Hepatocyte (in vitro differentiated cells): Measurements from ENCODE around the gene GRID2. TPM values are rescaled to one million over a fixed set of nuclear protein-coding genes. Genes with fewer than 3 reads are reported as not detected.

Source experiments
- DNase-seq: peaks from one replicate; pipeline ENCODE4 v3.0.0-alpha.2; 2016; ENCODE audit warnings: low spot score
- H2AFZ ChIP-seq: fragments of 200-600 bp; sonication (generic); 2 replicates; pipeline ENCODE4 v1.6.0; 2016; ENCODE audit warnings: antibody characterized with exemption, mild to moderate bottlenecking
- H3K27ac ChIP-seq: fragments of 200-600 bp; sonication (generic); 2 replicates; pipeline ENCODE4 v1.5.1; 2016; ENCODE audit warnings: mild to moderate bottlenecking
- H3K27me3 ChIP-seq: fragments of 200-600 bp; sonication (generic); 2 replicates; pipeline ENCODE4 v1.6.1; 2016
- H3K36me3 ChIP-seq: fragments of 200-600 bp; sonication (generic); replicated peaks from 2 replicates; pipeline ENCODE4 v1.5.1; 2016; ENCODE audit warnings: low read depth; ENCODE audit not compliant: insufficient read depth
- H3K4me1 ChIP-seq: fragments of 200-600 bp; sonication (generic); 2 replicates; pipeline ENCODE4 v1.5.1; 2016; ENCODE audit warnings: mild to moderate bottlenecking, moderate library complexity; ENCODE audit not compliant: insufficient read depth
- H3K4me2 ChIP-seq: fragments of 200-600 bp; sonication (generic); 2 replicates; pipeline ENCODE4 v1.6.0; 2016
- H3K4me3 ChIP-seq: fragments of 200-600 bp; sonication (generic); 2 replicates; pipeline ENCODE4 v1.5.1; 2016; ENCODE audit warnings: mild to moderate bottlenecking
- H3K79me2 ChIP-seq: fragments of 200-600 bp; sonication (generic); 2 replicates; pipeline ENCODE4 v1.6.0; 2017; ENCODE audit warnings: mild to moderate bottlenecking
- H3K9me2 ChIP-seq: fragments of 200-600 bp; sonication (generic); replicated peaks from 2 replicates; pipeline ENCODE4 v1.6.0; 2017; ENCODE audit warnings: mild to moderate bottlenecking; ENCODE audit not compliant: insufficient read depth
- H3K9me3 ChIP-seq: fragments of 200-600 bp; sonication (generic); 2 replicates; pipeline ENCODE4 v1.5.1; 2016; ENCODE audit warnings: low read depth, mild to moderate bottlenecking
- H4K20me1 ChIP-seq: fragments of 200-600 bp; sonication (generic); 2 replicates; pipeline ENCODE4 v1.6.0; 2016; ENCODE audit warnings: mild to moderate bottlenecking; ENCODE audit not compliant: insufficient read depth, poor library complexity, severe bottlenecking
- EZH2 ChIP-seq: fragments of 200-600 bp; sonication (generic); IDR thresholded peaks from 2 replicates; pipeline ENCODE4 v1.6.1; 2016; ENCODE audit warnings: antibody characterized with exemption, mild to moderate bottlenecking, borderline replicate concordance
- EZH2phosphoT487 ChIP-seq: fragments of 200-600 bp; sonication (generic); IDR thresholded peaks from one replicate; pipeline ENCODE4 v1.6.1; 2018; ENCODE audit warnings: antibody characterized with exemption, mild to moderate bottlenecking, low read depth, moderate library complexity; ENCODE audit not compliant: unreplicated experiment, severe bottlenecking
- WGBS: methylation state at CpG from one replicate; pipeline ENCODE4 v1.1.6; 2016; ENCODE audit warnings: low lambda C conversion rate; ENCODE audit errors: missing lambda C conversion rate; 5-methylcytosine and 5-hydroxymethylcytosine counted together
- polyA plus RNA-seq: library from polyadenylated mRNA; unstranded; fragments of >200 nt; fragmentation: Nextera tagmentation; extraction: Ambion mirVana; gene quantifications from 2 replicates; pipeline ENCODE4 v1.2.1, GENCODE V29; 2016
- total RNA-seq: library from RNA; depleted of rRNA; stranded (reverse); fragments of >200 nt; gene quantifications from 2 replicates; pipeline ENCODE4 v1.2.3, GENCODE V29; 2014
- TF ChIP-seq, protein P1 (sequence below): fragments of 200-600 bp; sonication (generic); IDR thresholded peaks from 2 replicates; pipeline ENCODE4 v1.5.1; 2016; ENCODE audit warnings: antibody characterized with exemption, mild to moderate bottlenecking; ENCODE audit not compliant: poor library complexity

GRID2 gene
- total and polyA plus RNA-seq, 2 experiments from 2014 or later: 0.53 to 3.5 TPM

DNA sequence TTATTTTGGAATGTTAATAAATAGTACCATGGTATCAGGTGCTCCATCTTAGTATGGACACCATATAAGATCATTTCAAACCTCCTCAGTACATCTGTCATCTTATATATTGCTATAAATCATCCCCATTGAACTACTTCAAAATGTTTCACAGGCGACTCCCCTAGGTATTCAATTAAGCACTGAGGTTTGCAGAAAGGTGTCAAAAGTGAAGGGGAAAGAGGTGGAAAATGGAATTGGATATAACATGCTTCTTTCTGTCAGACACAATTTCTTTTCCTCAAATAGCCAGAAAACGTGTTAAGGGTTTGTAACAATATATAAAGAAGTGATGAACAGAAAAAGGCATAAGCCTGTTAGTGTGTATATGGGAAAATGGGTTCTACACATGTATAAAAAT, 325.5 kb downstream of the GRID2 start:
- Histone ChIP-seq H3K27me3 (no peaks in the 10 kb centered on the region), H2AFZ (no peak overlapping the region), H3K36me3 (no peaks in the 10 kb centered on the region), H4K20me1 (no peaks in the 10 kb centered on the region), H3K4me3 (no peak overlapping the region), H3K4me2 (no peak overlapping the region), H3K27ac (no peak overlapping the region), H3K9me3 (no peaks in the 10 kb centered on the region), H3K9me2 (no peaks in the 10 kb centered on the region), H3K4me1 (no peaks in the 10 kb centered on the region), H3K79me2 (no peaks in the 10 kb centered on the region)
- DNase-seq: no peak
- TF ChIP-seq EZH2: no peak
- no peak for TF ChIP-seq EZH2phosphoT487
- WGBS: 84% methylated on average over 2 of the region's 2 CpGs

- Histone ChIP-seq H2AFZ (no peak overlapping the region), H3K9me2 (no peaks in the 10 kb centered on the region), H4K20me1 (no peaks in the 10 kb centered on the region), H3K4me3 (no peak overlapping the region), H3K4me2 (no peak overlapping the region), H3K27me3 (no peaks in the 10 kb centered on the region), H3K36me3 (no peaks in the 10 kb centered on the region), H3K9me3 (no peaks in the 10 kb centered on the region), H3K27ac (no peak overlapping the region), H3K79me2 (no peaks in the 10 kb centered on the region), H3K4me1 (no peaks in the 10 kb centered on the region)
- 82% methylated on average over 3 of the region's 3 CpGs for WGBS
- no peak for DNase-seq
- TF ChIP-seq EZH2phosphoT487 (no peak), EZH2 (no peak)
- TF ChIP-seq, protein P1, sequence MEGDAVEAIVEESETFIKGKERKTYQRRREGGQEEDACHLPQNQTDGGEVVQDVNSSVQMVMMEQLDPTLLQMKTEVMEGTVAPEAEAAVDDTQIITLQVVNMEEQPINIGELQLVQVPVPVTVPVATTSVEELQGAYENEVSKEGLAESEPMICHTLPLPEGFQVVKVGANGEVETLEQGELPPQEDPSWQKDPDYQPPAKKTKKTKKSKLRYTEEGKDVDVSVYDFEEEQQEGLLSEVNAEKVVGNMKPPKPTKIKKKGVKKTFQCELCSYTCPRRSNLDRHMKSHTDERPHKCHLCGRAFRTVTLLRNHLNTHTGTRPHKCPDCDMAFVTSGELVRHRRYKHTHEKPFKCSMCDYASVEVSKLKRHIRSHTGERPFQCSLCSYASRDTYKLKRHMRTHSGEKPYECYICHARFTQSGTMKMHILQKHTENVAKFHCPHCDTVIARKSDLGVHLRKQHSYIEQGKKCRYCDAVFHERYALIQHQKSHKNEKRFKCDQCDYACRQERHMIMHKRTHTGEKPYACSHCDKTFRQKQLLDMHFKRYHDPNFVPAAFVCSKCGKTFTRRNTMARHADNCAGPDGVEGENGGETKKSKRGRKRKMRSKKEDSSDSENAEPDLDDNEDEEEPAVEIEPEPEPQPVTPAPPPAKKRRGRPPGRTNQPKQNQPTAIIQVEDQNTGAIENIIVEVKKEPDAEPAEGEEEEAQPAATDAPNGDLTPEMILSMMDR: no peak
Measured at GRCh38 chr4:92634882-92635281, 331.1 kb downstream of the GRID2 start.

DNA sequence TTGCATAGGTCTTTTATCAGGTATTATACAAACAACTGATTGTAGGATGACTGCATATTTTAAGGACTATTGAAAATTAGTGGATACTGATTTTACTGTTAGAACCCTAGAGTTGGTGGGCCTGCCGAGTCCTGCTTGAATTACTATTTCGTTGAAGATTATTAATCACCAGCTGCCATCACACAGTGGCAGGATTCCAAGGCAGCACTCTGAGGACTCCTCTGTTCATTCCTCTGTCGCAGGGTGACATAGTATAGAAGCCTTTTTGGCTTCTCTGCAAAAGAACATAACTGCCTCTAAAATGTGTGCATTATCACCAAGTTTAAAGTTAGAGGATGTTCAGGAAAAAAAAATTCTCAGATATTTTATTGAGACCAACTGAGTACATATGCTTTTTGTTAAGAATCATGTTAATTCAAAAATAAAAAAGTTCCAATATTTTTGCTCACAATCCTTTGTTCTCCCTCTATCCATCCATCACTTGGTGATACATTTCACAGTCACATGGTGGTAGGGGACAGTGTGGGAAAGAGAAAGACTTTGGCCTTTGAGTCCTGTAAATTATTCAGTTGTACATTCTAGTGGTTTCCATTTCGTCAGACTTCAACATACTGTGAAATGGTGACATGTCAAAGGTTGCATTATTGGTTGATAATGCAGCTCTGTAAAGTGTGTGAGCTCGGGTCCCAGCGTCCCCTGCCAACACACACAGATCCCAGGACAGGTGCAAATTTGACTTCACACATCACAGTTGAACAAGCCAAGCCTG, 332.5 kb downstream of the GRID2 start:
- Histone ChIP-seq H3K9me2 (no peaks in the 10 kb centered on the region), H3K36me3 (no peaks in the 10 kb centered on the region), H3K79me2 (no peaks in the 10 kb centered on the region), H3K9me3 (no peaks in the 10 kb centered on the region), H2AFZ (no peak overlapping the region), H4K20me1 (no peaks in the 10 kb centered on the region), H3K4me1 (no peaks in the 10 kb centered on the region), H3K27me3 (no peaks in the 10 kb centered on the region), H3K27ac (no peak overlapping the region), H3K4me2 (no peak overlapping the region), H3K4me3 (no peak overlapping the region)
- TF ChIP-seq EZH2phosphoT487 (no peak), EZH2 (no peak)
- TF ChIP-seq, protein P1: no peak
- WGBS: 61% methylated on average over 6 of the region's 6 CpGs
- no peak for DNase-seq

GRCh38 chr4:92641409-92641808, 337.6 kb downstream of the GRID2 start:
- DNase-seq: no peak
- no peak overlapping the region for H2AFZ ChIP-seq
- no peaks in the 10 kb centered on the region for H3K4me1 ChIP-seq
- H4K20me1 ChIP-seq: no peaks in the 10 kb centered on the region
- H3K4me2 ChIP-seq: no peak overlapping the region
- no peaks in the 10 kb centered on the region for H3K36me3 ChIP-seq
- no peaks in the 10 kb centered on the region for H3K9me3 ChIP-seq
- H3K9me2 ChIP-seq: no peaks in the 10 kb centered on the region
- no peaks in the 10 kb centered on the region for H3K79me2 ChIP-seq
- H3K27ac ChIP-seq: no peak overlapping the region
- H3K4me3 ChIP-seq: no peak overlapping the region
- TF ChIP-seq, protein P1: no peak
- no peak for TF ChIP-seq EZH2phosphoT487
- TF ChIP-seq EZH2: no peak
- H3K27me3 ChIP-seq: no peaks in the 10 kb centered on the region
- 98% methylated on average over 3 of the region's 3 CpGs for WGBS
